ENCODE measurements around the gene CYP2W1. TPM values are rescaled to one million over a fixed set of nuclear protein-coding genes. Genes with fewer than 3 reads are reported as not detected.

CYP2W1 gene
- total RNA-seq, 1 experiment from 2014 or later, result not detected

DNA sequence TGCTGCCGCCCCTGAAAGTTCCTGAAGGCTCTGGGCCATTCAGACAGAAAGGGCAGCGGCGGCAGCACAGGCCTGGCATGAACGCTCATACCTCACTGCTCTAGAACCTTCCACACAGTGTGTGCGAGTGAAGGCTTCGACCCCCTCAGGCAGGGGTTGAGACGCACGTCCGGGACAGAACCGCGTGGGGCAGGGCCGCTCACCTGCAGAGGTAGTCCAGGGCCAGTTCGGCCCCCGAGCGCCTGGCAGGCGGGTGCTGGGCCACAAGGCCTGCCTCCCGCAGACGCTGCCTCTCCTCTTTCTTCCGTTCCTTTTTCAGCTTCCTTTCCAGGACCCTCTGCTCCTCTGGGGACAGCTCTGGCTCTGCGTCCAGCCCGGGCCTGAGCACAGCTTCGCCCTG, 26.8 kb downstream of the CYP2W1 start (continued):
- TF ChIP-seq, protein P1, sequence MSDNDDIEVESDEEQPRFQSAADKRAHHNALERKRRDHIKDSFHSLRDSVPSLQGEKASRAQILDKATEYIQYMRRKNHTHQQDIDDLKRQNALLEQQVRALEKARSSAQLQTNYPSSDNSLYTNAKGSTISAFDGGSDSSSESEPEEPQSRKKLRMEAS (CRISPR knock-in tag; IDR thresholded peaks at IDR 0.05), result no peak
- TF ChIP-seq NR1H2 (CRISPR knock-in tag; IDR thresholded peaks at IDR 0.05) (no peak), ZNF317 (CRISPR knock-in tag; IDR thresholded peaks at IDR 0.05; ENCODE audit: borderline replicate concordance, low read depth) (no peak), HMGA2 (CRISPR knock-in tag; IDR thresholded peaks at IDR 0.05) (no peak), NR2C2 (CRISPR knock-in tag; IDR thresholded peaks at IDR 0.05) (no peak), NFYB (CRISPR knock-in tag; conservative IDR thresholded peaks at IDR 0.05; ENCODE audit: low read depth) (no peak), SP1 (CRISPR knock-in tag; conservative IDR thresholded peaks at IDR 0.05) (no peak), ZNF396 (CRISPR knock-in tag; IDR thresholded peaks at IDR 0.05; ENCODE audit: borderline replicate concordance) (no peak), ZNF232 (CRISPR knock-in tag; IDR thresholded peaks at IDR 0.05) (no peak)

DNA sequence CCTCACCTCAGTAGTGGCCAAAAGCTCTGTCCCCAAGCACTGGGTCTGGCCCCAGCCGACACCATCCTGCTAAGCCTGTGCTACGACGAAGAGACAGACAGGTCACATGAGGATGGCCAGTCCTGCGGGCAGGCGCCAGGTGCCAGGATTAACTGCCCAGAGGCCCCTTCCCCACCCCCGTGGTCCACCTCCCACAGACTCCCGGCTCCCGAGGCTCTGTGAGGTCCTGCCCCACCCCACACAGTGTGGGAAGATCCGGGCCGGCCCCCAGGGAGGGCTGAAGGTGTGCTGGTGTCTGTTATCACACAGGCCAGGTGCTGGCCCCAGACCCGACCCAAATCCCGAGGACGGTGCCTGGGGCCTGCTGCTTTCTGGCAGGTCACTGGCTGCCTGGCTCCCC, 27.2 kb downstream of the CYP2W1 start:
- CTCF ChIA-PET, result interaction anchor here (1.0 kb wide), 1 partner anchor 17 kb away, joined by 3 read pairs; no protein-coding TSS in a partner anchor
- no peak for DNase-seq (ENCODE audit: low spot score)
- H3K27me3 Mint-ChIP-seq (ENCODE audit: low read depth), result no peaks in the 10 kb centered on the region
- no peak for ATAC-seq
- POLR2A ChIA-PET, result no interaction called here
- no peaks in the 10 kb centered on the region for H3K9me3 Mint-ChIP-seq
- H3K4me3 Mint-ChIP-seq, result no peak overlapping the region
- TF ChIP-seq, protein P2, sequence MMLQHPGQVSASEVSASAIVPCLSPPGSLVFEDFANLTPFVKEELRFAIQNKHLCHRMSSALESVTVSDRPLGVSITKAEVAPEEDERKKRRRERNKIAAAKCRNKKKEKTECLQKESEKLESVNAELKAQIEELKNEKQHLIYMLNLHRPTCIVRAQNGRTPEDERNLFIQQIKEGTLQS (CRISPR knock-in tag; conservative IDR thresholded peaks at IDR 0.05), result no peak
- TF ChIP-seq, protein P3, sequence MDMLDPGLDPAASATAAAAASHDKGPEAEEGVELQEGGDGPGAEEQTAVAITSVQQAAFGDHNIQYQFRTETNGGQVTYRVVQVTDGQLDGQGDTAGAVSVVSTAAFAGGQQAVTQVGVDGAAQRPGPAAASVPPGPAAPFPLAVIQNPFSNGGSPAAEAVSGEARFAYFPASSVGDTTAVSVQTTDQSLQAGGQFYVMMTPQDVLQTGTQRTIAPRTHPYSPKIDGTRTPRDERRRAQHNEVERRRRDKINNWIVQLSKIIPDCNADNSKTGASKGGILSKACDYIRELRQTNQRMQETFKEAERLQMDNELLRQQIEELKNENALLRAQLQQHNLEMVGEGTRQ (CRISPR knock-in tag; IDR thresholded peaks at IDR 0.05), result no peak
- no peak overlapping the region for H3K27ac Mint-ChIP-seq
- no peaks in the 10 kb centered on the region for H3K4me1 Mint-ChIP-seq
- peaks cover 11% of the 10 kb centered on the region; the same call in 1 of the 2 replicates for H3K36me3 Mint-ChIP-seq

DNA sequence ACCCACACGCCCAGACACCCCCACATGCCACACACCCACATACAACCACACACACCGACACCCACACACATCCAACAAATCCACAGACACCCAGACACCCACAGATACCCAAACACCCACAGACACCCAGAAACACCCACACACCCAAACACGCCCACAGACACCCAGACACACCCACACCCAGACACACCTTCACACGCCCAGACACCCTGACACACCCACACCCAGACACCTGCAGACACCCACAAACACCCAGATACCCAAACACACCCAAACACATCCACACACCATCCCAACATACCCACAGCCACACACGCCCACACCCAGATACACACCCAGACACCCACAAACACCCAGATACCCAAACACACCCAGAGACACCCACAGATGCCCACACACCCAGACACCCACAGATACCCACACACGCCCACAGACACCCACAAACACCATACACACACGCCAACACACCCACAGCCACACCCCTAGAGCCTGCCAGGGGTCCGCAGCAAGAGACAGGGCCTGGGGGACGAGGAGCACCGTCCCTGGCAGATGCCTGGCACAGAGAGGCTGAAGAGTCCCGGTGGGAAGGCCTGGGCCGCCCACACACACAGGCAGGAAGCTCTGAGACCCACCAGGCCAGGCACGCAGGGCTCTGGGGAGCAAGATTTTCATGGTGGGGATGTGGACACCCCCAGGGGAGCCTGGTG, 28.5 kb downstream of the CYP2W1 start:
- DNase-seq (ENCODE audit: low spot score), result no peak
- ATAC-seq, result no peak

More for the DNA sequence above, 28.5 kb downstream of the CYP2W1 start:
- POLR2A ChIA-PET, result interaction anchor here (1.2 kb wide), 1 partner anchor 16 kb away, joined by 3 read pairs; no protein-coding TSS in a partner anchor
- Mint-ChIP-seq H3K9me3 (no peaks in the 10 kb centered on the region), H3K27me3 (ENCODE audit: low read depth) (no peaks in the 10 kb centered on the region), H3K4me3 (no peak overlapping the region), H3K36me3 (peaks cover 11% of the 10 kb centered on the region; the same call in 1 of the 2 replicates), H3K27ac (peak overlapping the region; percentile 49), H3K4me1 (no peaks in the 10 kb centered on the region)
- TF ChIP-seq HMGA2 (CRISPR knock-in tag; IDR thresholded peaks at IDR 0.05) (no peak), TP53 (CRISPR knock-in tag; IDR thresholded peaks at IDR 0.05) (no peak), GABPB1 (CRISPR knock-in tag; IDR thresholded peaks at IDR 0.05) (no peak), MXD4 (CRISPR knock-in tag; IDR thresholded peaks at IDR 0.05; ENCODE audit: borderline replicate concordance) (no peak), ATF1 (CRISPR knock-in tag; IDR thresholded peaks at IDR 0.05) (no peak), ZBTB21 (CRISPR knock-in tag; IDR thresholded peaks at IDR 0.05; ENCODE audit: borderline replicate concordance) (no peak), TEAD4 (CRISPR knock-in tag; IDR thresholded peaks at IDR 0.05) (no peak), SMAD4 (CRISPR knock-in tag; IDR thresholded peaks at IDR 0.05) (no peak)
- TF ChIP-seq, protein P4, sequence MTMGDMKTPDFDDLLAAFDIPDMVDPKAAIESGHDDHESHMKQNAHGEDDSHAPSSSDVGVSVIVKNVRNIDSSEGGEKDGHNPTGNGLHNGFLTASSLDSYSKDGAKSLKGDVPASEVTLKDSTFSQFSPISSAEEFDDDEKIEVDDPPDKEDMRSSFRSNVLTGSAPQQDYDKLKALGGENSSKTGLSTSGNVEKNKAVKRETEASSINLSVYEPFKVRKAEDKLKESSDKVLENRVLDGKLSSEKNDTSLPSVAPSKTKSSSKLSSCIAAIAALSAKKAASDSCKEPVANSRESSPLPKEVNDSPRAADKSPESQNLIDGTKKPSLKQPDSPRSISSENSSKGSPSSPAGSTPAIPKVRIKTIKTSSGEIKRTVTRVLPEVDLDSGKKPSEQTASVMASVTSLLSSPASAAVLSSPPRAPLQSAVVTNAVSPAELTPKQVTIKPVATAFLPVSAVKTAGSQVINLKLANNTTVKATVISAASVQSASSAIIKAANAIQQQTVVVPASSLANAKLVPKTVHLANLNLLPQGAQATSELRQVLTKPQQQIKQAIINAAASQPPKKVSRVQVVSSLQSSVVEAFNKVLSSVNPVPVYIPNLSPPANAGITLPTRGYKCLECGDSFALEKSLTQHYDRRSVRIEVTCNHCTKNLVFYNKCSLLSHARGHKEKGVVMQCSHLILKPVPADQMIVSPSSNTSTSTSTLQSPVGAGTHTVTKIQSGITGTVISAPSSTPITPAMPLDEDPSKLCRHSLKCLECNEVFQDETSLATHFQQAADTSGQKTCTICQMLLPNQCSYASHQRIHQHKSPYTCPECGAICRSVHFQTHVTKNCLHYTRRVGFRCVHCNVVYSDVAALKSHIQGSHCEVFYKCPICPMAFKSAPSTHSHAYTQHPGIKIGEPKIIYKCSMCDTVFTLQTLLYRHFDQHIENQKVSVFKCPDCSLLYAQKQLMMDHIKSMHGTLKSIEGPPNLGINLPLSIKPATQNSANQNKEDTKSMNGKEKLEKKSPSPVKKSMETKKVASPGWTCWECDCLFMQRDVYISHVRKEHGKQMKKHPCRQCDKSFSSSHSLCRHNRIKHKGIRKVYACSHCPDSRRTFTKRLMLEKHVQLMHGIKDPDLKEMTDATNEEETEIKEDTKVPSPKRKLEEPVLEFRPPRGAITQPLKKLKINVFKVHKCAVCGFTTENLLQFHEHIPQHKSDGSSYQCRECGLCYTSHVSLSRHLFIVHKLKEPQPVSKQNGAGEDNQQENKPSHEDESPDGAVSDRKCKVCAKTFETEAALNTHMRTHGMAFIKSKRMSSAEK (CRISPR knock-in tag; IDR thresholded peaks at IDR 0.05; ENCODE audit: borderline replicate concordance), result no peak
- TF ChIP-seq, protein P5, sequence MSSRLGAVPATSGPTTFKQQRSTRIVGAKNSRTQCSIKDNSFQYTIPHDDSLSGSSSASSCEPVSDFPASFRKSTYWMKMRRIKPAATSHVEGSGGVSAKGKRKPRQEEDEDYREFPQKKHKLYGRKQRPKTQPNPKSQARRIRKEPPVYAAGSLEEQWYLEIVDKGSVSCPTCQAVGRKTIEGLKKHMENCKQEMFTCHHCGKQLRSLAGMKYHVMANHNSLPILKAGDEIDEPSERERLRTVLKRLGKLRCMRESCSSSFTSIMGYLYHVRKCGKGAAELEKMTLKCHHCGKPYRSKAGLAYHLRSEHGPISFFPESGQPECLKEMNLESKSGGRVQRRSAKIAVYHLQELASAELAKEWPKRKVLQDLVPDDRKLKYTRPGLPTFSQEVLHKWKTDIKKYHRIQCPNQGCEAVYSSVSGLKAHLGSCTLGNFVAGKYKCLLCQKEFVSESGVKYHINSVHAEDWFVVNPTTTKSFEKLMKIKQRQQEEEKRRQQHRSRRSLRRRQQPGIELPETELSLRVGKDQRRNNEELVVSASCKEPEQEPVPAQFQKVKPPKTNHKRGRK (CRISPR knock-in tag; IDR thresholded peaks at IDR 0.05; ENCODE audit: borderline replicate concordance), result no peak
- TF ChIP-seq, protein P6, sequence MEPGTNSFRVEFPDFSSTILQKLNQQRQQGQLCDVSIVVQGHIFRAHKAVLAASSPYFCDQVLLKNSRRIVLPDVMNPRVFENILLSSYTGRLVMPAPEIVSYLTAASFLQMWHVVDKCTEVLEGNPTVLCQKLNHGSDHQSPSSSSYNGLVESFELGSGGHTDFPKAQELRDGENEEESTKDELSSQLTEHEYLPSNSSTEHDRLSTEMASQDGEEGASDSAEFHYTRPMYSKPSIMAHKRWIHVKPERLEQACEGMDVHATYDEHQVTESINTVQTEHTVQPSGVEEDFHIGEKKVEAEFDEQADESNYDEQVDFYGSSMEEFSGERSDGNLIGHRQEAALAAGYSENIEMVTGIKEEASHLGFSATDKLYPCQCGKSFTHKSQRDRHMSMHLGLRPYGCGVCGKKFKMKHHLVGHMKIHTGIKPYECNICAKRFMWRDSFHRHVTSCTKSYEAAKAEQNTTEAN (CRISPR knock-in tag; IDR thresholded peaks at IDR 0.05), result no peak
- CTCF ChIA-PET, result interaction anchor here (1.1 kb wide), 1 partner anchor 76 kb away, joined by 3 read pairs; the partner anchor contains the start of gene GPER1
